ENCODE measurements around the gene DNAJC25.
A peak's percentile ranks its signal among the peaks of the same experiment; 100 is the strongest.

GRCh38 chr9:111610845-111611244 is 20.3 kb upstream of the DNAJC25 start:
- TF ChIP-seq USF1 (IDR thresholded peaks at IDR 0.05) (no peak), EP300 (IDR thresholded peaks at IDR 0.05; ENCODE audit: borderline replicate concordance) (no peak), REST (IDR thresholded peaks at IDR 0.05; ENCODE audit: low read depth) (no peak), ZBTB7A (IDR thresholded peaks at IDR 0.05; ENCODE audit: low read depth) (no peak), CEBPB (IDR thresholded peaks at IDR 0.05) (no peak), NFIC (IDR thresholded peaks at IDR 0.05) (0 out of 2 replicates have a peak, but pooled peaks have one; percentile 14), YY1 (IDR thresholded peaks at IDR 0.05; ENCODE audit: low read depth) (no peak), TCF12 (IDR thresholded peaks at IDR 0.05; ENCODE audit: low read depth) (no peak), TAF1 (IDR thresholded peaks at IDR 0.05; ENCODE audit: low read depth) (no peak)
- TF ChIP-seq, protein P1, sequence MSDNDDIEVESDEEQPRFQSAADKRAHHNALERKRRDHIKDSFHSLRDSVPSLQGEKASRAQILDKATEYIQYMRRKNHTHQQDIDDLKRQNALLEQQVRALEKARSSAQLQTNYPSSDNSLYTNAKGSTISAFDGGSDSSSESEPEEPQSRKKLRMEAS (IDR thresholded peaks at IDR 0.05): 0 out of 2 replicates have a peak, but pooled peaks have one; percentile 47
